SK-N-SH (cell line): ENCODE measurements around the gene XKR8. TPM values are rescaled to one million over a fixed set of nuclear protein-coding genes. Genes with fewer than 3 reads are reported as not detected.

Source experiments
- CTCF ChIA-PET: fragments of 300-600, 350-600 bp; formaldehyde crosslinking; extraction: SDS; loops from one replicate; lab custom pipeline; 2021; lab: Yijun Ruan, JAX
- POLR2A ChIA-PET: fragments of 350-600 bp; sonication (Branson Sonifier 250); formaldehyde crosslinking; extraction: SDS; loops from one replicate; lab custom pipeline; 2020; ENCODE audit warnings: antibody characterized with exemption, inconsistent platforms; lab: Yijun Ruan, JAX
- DNase-seq: peaks from one replicate; pipeline ENCODE4 v3.0.0; 2012
- H2AFZ ChIP-seq: fragments of 200-600 bp; sonication (generic); 2 replicates; pipeline ENCODE4 v1.8.1; 2016; ENCODE audit warnings: antibody characterized with exemption, mild to moderate bottlenecking, low read depth
- H3F3A ChIP-seq: fragments of 200-600 bp; sonication (generic); replicated peaks from 2 replicates; pipeline ENCODE3; 2016; ENCODE audit warnings: antibody characterized with exemption, mild to moderate bottlenecking; ENCODE audit not compliant: insufficient read depth
- H3K27ac ChIP-seq, 2 experiments: fragments of 200-500 bp in 1 of 2; fragments of 200-600 bp in 1 of 2; sonication (Bioruptor generic) in 1 of 2; sonication (generic), shearing (Covaris generic) in 1 of 2; 2 replicates each; pipeline versions ENCODE4 v1.5.1 to v1.6.1; 2014 to 2016; ENCODE audit warnings: low read depth in 2 of 2, inconsistent platforms in 1 of 2, low read length in 1 of 2, mild to moderate bottlenecking in 1 of 2, mixed read lengths in 1 of 2
- H3K27me3 ChIP-seq: fragments of 200-600 bp; sonication (generic), shearing (Covaris generic); 2 replicates; pipeline ENCODE4 v1.6.1; 2016; ENCODE audit warnings: mixed run types; ENCODE audit not compliant: insufficient read depth
- H3K36me3 ChIP-seq, 2 experiments: fragments of 200-500 bp in 1 of 2; fragments of 200-600 bp in 1 of 2; sonication (Bioruptor generic) in 1 of 2; sonication (generic) in 1 of 2; replicated peaks in 1 of 2; 2 replicates each; pipeline versions ENCODE3 to v1.5.1; 2014 to 2016; ENCODE audit warnings: low read length in 1 of 2, mild to moderate bottlenecking in 1 of 2; ENCODE audit not compliant: insufficient read depth in 2 of 2, control insufficient read depth in 1 of 2
- H3K4me1 ChIP-seq, 2 experiments: fragments of 200-500 bp in 1 of 2; fragments of 200-600 bp in 1 of 2; sonication (Bioruptor generic) in 1 of 2; sonication (generic), shearing (Covaris generic) in 1 of 2; 2 replicates each; pipeline versions ENCODE4 v1.5.1 to v1.6.1; 2014 to 2016; ENCODE audit warnings: low read depth in 1 of 2, low read length in 1 of 2, mixed run types in 1 of 2; ENCODE audit not compliant: insufficient read depth in 2 of 2, control insufficient read depth in 1 of 2
- H3K4me2 ChIP-seq: fragments of 200-600 bp; sonication (generic), shearing (Covaris generic); 2 replicates; pipeline ENCODE4 v1.6.1; 2017; ENCODE audit warnings: mixed run types
- H3K4me3 ChIP-seq, 2 experiments: fragments of 200-500 bp in 1 of 2; fragments of 200-600 bp in 1 of 2; sonication (Bioruptor generic) in 1 of 2; sonication (generic), shearing (Covaris generic) in 1 of 2; 2 replicates each; pipeline versions ENCODE4 v1.5.1 to v1.8.1; 2014 to 2016; ENCODE audit warnings: low read depth in 2 of 2, inconsistent platforms in 1 of 2, low read length in 1 of 2, mild to moderate bottlenecking in 1 of 2, mixed read lengths in 1 of 2, moderate library complexity in 1 of 2
- H3K79me2 ChIP-seq: fragments of 200-600 bp; sonication (generic); 2 replicates; pipeline ENCODE4 v1.8.1; 2017; ENCODE audit warnings: mild to moderate bottlenecking; ENCODE audit not compliant: insufficient read depth
- H3K9ac ChIP-seq: fragments of 200-600 bp; sonication (generic); 2 replicates; pipeline ENCODE4 v1.6.1; 2017; ENCODE audit warnings: mixed run types
- H3K9me2 ChIP-seq: fragments of 200-600 bp; sonication (generic); 2 replicates; pipeline ENCODE4 v1.6.1; 2017; ENCODE audit warnings: mixed run types
- H3K9me3 ChIP-seq: fragments of 200-600 bp; sonication (generic); 2 replicates; pipeline ENCODE4 v1.6.1; 2017; ENCODE audit warnings: mixed run types, mild to moderate bottlenecking, moderate library complexity
- H4K20me1 ChIP-seq: fragments of 200-600 bp; sonication (generic); 2 replicates; pipeline ENCODE4 v1.6.1; 2017; ENCODE audit warnings: mild to moderate bottlenecking, mixed run types; ENCODE audit not compliant: insufficient read depth
- FOXM1 ChIP-seq: IDR thresholded peaks from 2 replicates; pipeline ENCODE4 v1.4.0; 2012; ENCODE audit warnings: low read depth, mild to moderate bottlenecking
- GABPA ChIP-seq: IDR thresholded peaks from 2 replicates; pipeline ENCODE4 v1.4.0; 2012; ENCODE audit warnings: low read depth, mild to moderate bottlenecking
- MXI1 ChIP-seq: IDR thresholded peaks from 2 replicates; pipeline ENCODE4 v1.6.1; 2012; ENCODE audit warnings: mild to moderate bottlenecking, low read depth, low read length, improper control_type of control experiment
- NRF1 ChIP-seq: IDR thresholded peaks from 2 replicates; pipeline ENCODE4 v1.6.1; 2012; ENCODE audit warnings: low read depth, mild to moderate bottlenecking, low read length
- RCOR1 ChIP-seq: fragments of 150-350 bp; IDR thresholded peaks from 2 replicates; pipeline ENCODE4 v1.6.1; 2017; ENCODE audit warnings: antibody characterized with exemption, low read length
- SIN3A ChIP-seq: IDR thresholded peaks from 2 replicates; pipeline ENCODE4 v1.6.1; 2012; ENCODE audit warnings: low read depth, mild to moderate bottlenecking, low read length, moderate library complexity, borderline replicate concordance
- TCF12 ChIP-seq: IDR thresholded peaks from 2 replicates; pipeline ENCODE4 v1.4.0; 2012
- ZBTB33 ChIP-seq: IDR thresholded peaks from 2 replicates; pipeline ENCODE4 v1.4.0; 2012; ENCODE audit warnings: low read depth, borderline replicate concordance
- WGBS: methylation state at CpG from one replicate; pipeline ENCODE4 v1.1.6; 2017; ENCODE audit warnings: low lambda C conversion rate; 5-methylcytosine and 5-hydroxymethylcytosine counted together
- polyA plus RNA-seq, 3 experiments: library from polyadenylated mRNA; depleted of rRNA; stranded (reverse); fragments of >200 nt; gene quantifications; 2 replicates each; pipeline ENCODE4 v1.2.3, GENCODE V29; 2012
- TF ChIP-seq, protein P1 (sequence below): IDR thresholded peaks from 2 replicates; pipeline ENCODE4 v1.4.0; 2012; ENCODE audit warnings: low read depth, borderline replicate concordance
- TF ChIP-seq, protein P2 (sequence below): fragments of 200-600 bp; sonication (generic); IDR thresholded peaks from 2 replicates; pipeline ENCODE4 v1.6.1; 2017; ENCODE audit warnings: antibody characterized with exemption, mild to moderate bottlenecking, moderate library complexity
- TF ChIP-seq, protein P3 (sequence below): IDR thresholded peaks from 2 replicates; pipeline ENCODE4 v1.6.1; 2012; ENCODE audit warnings: mild to moderate bottlenecking, low read depth, low read length, moderate library complexity

The XKR8 gene
- polyA plus RNA-seq, 1 of the 3 experiments (the other 2 are of a cell fraction) = 0.02 TPM

GRCh38 chr1:27966402-27967105, 6.8 kb downstream of the XKR8 start:
- CTCF ChIA-PET = interaction anchor here (1.1 to 1.7 kb wide), 4 partner anchors 12 to 109 kb away, joined by 3 to 4 read pairs (median 3); no protein-coding TSS in a partner anchor
- no peaks in the 10 kb centered on the region for H3K79me2 ChIP-seq
- H3K9me3 ChIP-seq = no peaks in the 10 kb centered on the region
- H3K9ac ChIP-seq = no peak overlapping the region
- peaks cover 8% of the 10 kb centered on the region for H3F3A ChIP-seq
- WGBS = 94% methylated on average over 11 of the region's 24 CpGs
- H3K4me3 ChIP-seq = no peak overlapping the region
- H3K27ac ChIP-seq = no peak overlapping the region
- POLR2A ChIA-PET = no interaction called here
- H2AFZ ChIP-seq = no peak overlapping the region
- no peaks in the 10 kb centered on the region for H4K20me1 ChIP-seq
- no peak for DNase-seq
- no peaks in the 10 kb centered on the region for H3K27me3 ChIP-seq
- peaks cover 4 to 10% of the 10 kb centered on the region in 2 experiments; a peak in 3 of 4 replicates for H3K4me1 ChIP-seq
- H3K36me3 ChIP-seq = peaks cover 0 to 2% of the 10 kb centered on the region in 2 experiments
- no peaks in the 10 kb centered on the region for H3K9me2 ChIP-seq
- no peak for TF ChIP-seq SIN3A
- no peak overlapping the region for H3K4me2 ChIP-seq

DNA sequence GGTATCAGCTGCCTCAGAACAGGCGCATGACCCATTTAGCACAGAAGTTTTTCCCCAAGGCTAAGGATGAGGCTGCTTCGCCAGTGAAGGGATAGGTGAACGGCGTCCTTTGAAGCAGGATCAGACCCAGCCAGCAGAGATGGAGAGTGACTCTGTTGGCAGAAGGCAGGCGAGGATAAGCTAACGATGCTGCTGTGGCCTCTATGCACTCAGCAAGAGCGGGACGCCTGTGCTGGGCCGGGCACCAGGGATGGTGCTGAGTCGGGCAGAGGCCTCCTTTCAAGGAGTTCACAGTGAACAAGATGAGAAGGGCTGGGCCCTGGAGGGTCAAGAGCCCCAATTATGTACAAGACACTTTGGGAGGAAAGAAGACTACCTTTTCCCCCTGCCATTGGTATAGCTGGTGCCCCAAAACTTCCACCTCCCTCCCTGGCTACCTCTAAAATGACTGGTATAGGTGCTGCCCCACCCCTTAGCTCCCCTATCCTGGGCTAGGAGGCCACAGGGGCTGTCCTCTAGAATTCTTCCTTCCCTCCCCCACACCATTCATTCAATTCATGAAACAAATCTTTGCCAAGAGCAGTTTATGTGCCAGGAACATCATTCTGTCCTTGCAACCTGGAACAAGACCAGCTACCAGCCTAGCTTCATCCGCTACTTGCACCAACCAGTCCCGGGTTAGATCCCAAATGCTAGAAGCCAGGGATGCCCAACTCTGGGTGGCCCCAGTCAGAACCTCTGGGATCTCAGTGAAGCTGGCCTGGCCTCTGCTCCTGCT, 7.5 kb downstream of the XKR8 start:
- H3K9ac ChIP-seq = no peak overlapping the region
- peaks cover 10 to 14% of the 10 kb centered on the region in 2 experiments; a peak in 3 of 4 replicates for H3K4me1 ChIP-seq
- ChIA-PET CTCF (interaction anchor here (1.1 to 1.7 kb wide), 2 partner anchors 15 to 27 kb away, joined by 3 to 4 read pairs; no protein-coding TSS in a partner anchor), POLR2A (no interaction called here)
- H3K4me3 ChIP-seq = no peak overlapping the region
- WGBS = 95% methylated on average over 8 of the region's 12 CpGs
- DNase-seq = no peak
- no peak overlapping the region for H3K4me2 ChIP-seq
- H3K9me3 ChIP-seq = no peaks in the 10 kb centered on the region
- H3K27ac ChIP-seq = no peak overlapping the region
- no peaks in the 10 kb centered on the region for H3K79me2 ChIP-seq
- H3K36me3 ChIP-seq = peaks cover under 1 to 4% of the 10 kb centered on the region in 2 experiments
- H4K20me1 ChIP-seq = no peaks in the 10 kb centered on the region
- H3K27me3 ChIP-seq = no peaks in the 10 kb centered on the region
- TF ChIP-seq FOXM1 (no peak), RCOR1 (no peak), MXI1 (no peak), GABPA (no peak), ZBTB33 (no peak), TCF12 (no peak), NRF1 (no peak)
- TF ChIP-seq, protein P1, sequence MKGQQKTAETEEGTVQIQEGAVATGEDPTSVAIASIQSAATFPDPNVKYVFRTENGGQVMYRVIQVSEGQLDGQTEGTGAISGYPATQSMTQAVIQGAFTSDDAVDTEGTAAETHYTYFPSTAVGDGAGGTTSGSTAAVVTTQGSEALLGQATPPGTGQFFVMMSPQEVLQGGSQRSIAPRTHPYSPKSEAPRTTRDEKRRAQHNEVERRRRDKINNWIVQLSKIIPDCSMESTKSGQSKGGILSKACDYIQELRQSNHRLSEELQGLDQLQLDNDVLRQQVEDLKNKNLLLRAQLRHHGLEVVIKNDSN = no peak
- TF ChIP-seq, protein P2, sequence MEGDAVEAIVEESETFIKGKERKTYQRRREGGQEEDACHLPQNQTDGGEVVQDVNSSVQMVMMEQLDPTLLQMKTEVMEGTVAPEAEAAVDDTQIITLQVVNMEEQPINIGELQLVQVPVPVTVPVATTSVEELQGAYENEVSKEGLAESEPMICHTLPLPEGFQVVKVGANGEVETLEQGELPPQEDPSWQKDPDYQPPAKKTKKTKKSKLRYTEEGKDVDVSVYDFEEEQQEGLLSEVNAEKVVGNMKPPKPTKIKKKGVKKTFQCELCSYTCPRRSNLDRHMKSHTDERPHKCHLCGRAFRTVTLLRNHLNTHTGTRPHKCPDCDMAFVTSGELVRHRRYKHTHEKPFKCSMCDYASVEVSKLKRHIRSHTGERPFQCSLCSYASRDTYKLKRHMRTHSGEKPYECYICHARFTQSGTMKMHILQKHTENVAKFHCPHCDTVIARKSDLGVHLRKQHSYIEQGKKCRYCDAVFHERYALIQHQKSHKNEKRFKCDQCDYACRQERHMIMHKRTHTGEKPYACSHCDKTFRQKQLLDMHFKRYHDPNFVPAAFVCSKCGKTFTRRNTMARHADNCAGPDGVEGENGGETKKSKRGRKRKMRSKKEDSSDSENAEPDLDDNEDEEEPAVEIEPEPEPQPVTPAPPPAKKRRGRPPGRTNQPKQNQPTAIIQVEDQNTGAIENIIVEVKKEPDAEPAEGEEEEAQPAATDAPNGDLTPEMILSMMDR = no peak
- TF ChIP-seq, protein P3, sequence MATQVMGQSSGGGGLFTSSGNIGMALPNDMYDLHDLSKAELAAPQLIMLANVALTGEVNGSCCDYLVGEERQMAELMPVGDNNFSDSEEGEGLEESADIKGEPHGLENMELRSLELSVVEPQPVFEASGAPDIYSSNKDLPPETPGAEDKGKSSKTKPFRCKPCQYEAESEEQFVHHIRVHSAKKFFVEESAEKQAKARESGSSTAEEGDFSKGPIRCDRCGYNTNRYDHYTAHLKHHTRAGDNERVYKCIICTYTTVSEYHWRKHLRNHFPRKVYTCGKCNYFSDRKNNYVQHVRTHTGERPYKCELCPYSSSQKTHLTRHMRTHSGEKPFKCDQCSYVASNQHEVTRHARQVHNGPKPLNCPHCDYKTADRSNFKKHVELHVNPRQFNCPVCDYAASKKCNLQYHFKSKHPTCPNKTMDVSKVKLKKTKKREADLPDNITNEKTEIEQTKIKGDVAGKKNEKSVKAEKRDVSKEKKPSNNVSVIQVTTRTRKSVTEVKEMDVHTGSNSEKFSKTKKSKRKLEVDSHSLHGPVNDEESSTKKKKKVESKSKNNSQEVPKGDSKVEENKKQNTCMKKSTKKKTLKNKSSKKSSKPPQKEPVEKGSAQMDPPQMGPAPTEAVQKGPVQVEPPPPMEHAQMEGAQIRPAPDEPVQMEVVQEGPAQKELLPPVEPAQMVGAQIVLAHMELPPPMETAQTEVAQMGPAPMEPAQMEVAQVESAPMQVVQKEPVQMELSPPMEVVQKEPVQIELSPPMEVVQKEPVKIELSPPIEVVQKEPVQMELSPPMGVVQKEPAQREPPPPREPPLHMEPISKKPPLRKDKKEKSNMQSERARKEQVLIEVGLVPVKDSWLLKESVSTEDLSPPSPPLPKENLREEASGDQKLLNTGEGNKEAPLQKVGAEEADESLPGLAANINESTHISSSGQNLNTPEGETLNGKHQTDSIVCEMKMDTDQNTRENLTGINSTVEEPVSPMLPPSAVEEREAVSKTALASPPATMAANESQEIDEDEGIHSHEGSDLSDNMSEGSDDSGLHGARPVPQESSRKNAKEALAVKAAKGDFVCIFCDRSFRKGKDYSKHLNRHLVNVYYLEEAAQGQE = no peak
- H2AFZ ChIP-seq = no peak overlapping the region
- peaks cover 8% of the 10 kb centered on the region for H3F3A ChIP-seq
- H3K9me2 ChIP-seq = no peaks in the 10 kb centered on the region
